Sigmoid colon (tissue), 7 donors: ENCODE data around the gene SH3RF3. TPM values are rescaled to one million over a fixed set of nuclear protein-coding genes. Genes with fewer than 3 reads are reported as not detected.

Experiments
- DNase-seq: peaks from one replicate; pipeline ENCODE4 v3.0.0-alpha.2; 2019
- H3K27ac ChIP-seq, 4 donors: fragments of 200-600 bp; sonication (generic); one replicate each; pipeline ENCODE4 v1.5.1; 2016 to 2019; ENCODE audit warnings: mild to moderate bottlenecking in 1 of 4
- H3K27me3 ChIP-seq, 3 donors: fragments of 200-600 bp; sonication (generic); one replicate each; pipeline ENCODE4 v1.5.1; 2019; ENCODE audit warnings: mild to moderate bottlenecking in 1 of 3
- H3K36me3 ChIP-seq, 4 donors: fragments of 200-600 bp; sonication (generic); one replicate each; pipeline ENCODE4 v1.5.1; 2016 to 2019
- H3K4me1 ChIP-seq, 4 donors: fragments of 200-600 bp; sonication (generic); one replicate each; pipeline ENCODE4 v1.5.1; 2017 to 2019
- H3K4me3 ChIP-seq, 4 donors: fragments of 200-600 bp; sonication (generic); one replicate each; pipeline ENCODE4 v1.5.1; 2017 to 2019; ENCODE audit warnings: mild to moderate bottlenecking in 2 of 4, moderate library complexity in 1 of 4
- H3K9me3 ChIP-seq, 4 donors: fragments of 200-600 bp in 3 of 4; sonication (generic) in 3 of 4; one replicate each; pipeline versions ENCODE4 v1.5.1 to v1.6.1; 2013 to 2019
- EP300 ChIP-seq, 4 donors: sonication (generic); formaldehyde crosslinking; IDR thresholded peaks; one replicate each; pipeline ENCODE4 v1.6.1; 2017; ENCODE audit warnings: antibody characterized with exemption in 4 of 4
- POLR2A ChIP-seq, 2 donors: fragments of 450-650 bp; IDR thresholded peaks; one replicate each; pipeline ENCODE4 v1.6.1; 2016; ENCODE audit warnings: antibody characterized with exemption in 2 of 2, mild to moderate bottlenecking in 2 of 2, moderate library complexity in 2 of 2
- POLR2AphosphoS5 ChIP-seq, 4 donors: sonication (generic); formaldehyde crosslinking; IDR thresholded peaks; one replicate each; pipeline ENCODE4 v1.6.1; 2017; ENCODE audit warnings: antibody characterized with exemption in 4 of 4
- WGBS, 2 donors: extraction: QIAGEN DNeasy Blood & Tissue Kit; methylation state at CpG; one replicate each; pipeline ENCODE4 v1.1.7; 2013; 5-methylcytosine and 5-hydroxymethylcytosine counted together
- intact Hi-C: fragments of 100-400 bp; cut with DNase I; formaldehyde crosslinking; loops from one replicate; pipeline ENCODE4 v1.15.1; 2023
- polyA plus RNA-seq, 3 donors: library from polyadenylated mRNA; stranded (reverse); fragments of 200-250 nt; gene quantifications; one replicate each; pipeline ENCODE4 v1.2.3, GENCODE V29; 2013
- total RNA-seq, 4 donors: library from RNA; depleted of rRNA; stranded (reverse); fragments of >200 nt; gene quantifications; one replicate each; pipeline ENCODE4 v1.1.0, GENCODE V29; 2016
- TF ChIP-seq, protein P1 (sequence below), 4 experiments: fragments of 450-650 bp in 3 of 4; fragments of 200-600 bp in 1 of 4; IDR thresholded peaks; one replicate each; pipeline ENCODE4 v1.5.1; 2016 to 2019; ENCODE audit warnings: antibody characterized with exemption in 4 of 4, mild to moderate bottlenecking in 3 of 4, moderate library complexity in 2 of 4
- donor health status: healthy with polysubstance abuse.
- donor health status: Bipolar disorder and iron deficiency.
- donor health status: healthy.

Gene SH3RF3
- total and polyA plus RNA-seq, 7 donors: 0.69 to 10.0 (median 3.4) TPM

DNA sequence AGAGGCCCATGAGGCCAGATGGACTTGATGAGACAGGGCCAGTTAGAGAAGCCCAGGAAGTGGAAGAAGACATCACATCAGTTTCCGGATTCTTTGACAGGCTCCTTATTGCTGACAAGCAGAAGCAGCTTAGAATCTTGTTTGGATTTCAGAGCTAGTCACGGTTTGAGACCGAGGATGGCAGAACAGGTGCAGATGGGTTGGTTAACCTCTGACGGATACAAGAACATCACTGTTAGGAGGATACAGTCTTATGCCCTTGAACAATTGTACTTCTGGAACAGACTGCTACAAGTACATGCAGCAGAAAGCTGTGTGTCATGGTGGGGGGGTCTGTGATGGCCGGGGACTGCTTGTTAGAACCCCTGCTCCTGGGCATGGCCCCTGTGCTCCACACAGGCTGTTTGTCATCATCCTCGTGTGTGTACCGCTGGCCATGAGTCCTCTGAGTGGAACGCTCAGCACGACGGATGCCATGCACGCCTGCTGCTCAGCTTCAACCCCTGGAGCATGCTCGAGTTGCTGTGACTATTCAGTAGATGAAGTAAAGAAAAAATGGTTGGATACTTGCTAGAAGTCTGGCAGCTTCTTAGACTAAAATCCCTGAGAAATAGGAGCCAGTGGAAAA lies 217.7 kb downstream of the SH3RF3 start:
- H3K27me3 ChIP-seq: no peaks in the 10 kb centered on the region

DNA sequence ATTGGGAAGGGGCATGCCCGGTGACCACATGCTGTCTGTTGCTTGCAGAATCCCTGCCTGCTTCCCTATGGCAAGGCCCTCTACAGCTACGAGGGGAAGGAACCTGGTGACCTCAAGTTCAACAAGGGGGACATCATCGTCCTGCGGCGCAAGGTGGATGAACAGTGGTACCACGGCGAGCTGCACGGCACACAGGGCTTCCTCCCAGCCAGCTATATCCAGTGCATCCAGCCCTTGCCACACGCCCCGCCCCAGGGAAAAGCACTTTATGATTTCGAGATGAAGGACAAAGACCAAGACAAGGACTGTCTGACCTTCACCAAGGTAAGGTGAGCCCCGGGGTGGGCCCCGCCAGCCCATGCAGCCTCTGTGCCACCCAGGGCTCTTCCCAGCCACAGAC lies 218.6 kb downstream of the SH3RF3 start:
- Histone ChIP-seq H3K27me3 (no peaks in the 10 kb centered on the region), H3K4me3 (no peak overlapping the region), H3K36me3 (no peaks in the 10 kb centered on the region), H3K9me3 (no peaks in the 10 kb centered on the region), H3K4me1 (peaks cover 0 to 36% (median 34%) of the 10 kb centered on the region in 4 donors), H3K27ac (no peak overlapping the region)
- intact Hi-C loops: no loop called here
- no peak for DNase-seq
- TF ChIP-seq POLR2A (IDR thresholded peaks at IDR 0.05) (no peak), EP300 (IDR thresholded peaks at IDR 0.05) (no peak), POLR2AphosphoS5 (IDR thresholded peaks at IDR 0.05) (no peak)
- TF ChIP-seq, protein P1, sequence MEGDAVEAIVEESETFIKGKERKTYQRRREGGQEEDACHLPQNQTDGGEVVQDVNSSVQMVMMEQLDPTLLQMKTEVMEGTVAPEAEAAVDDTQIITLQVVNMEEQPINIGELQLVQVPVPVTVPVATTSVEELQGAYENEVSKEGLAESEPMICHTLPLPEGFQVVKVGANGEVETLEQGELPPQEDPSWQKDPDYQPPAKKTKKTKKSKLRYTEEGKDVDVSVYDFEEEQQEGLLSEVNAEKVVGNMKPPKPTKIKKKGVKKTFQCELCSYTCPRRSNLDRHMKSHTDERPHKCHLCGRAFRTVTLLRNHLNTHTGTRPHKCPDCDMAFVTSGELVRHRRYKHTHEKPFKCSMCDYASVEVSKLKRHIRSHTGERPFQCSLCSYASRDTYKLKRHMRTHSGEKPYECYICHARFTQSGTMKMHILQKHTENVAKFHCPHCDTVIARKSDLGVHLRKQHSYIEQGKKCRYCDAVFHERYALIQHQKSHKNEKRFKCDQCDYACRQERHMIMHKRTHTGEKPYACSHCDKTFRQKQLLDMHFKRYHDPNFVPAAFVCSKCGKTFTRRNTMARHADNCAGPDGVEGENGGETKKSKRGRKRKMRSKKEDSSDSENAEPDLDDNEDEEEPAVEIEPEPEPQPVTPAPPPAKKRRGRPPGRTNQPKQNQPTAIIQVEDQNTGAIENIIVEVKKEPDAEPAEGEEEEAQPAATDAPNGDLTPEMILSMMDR (IDR thresholded peaks at IDR 0.05): no peak
- WGBS, 2 donors: 84 to 86% methylated on average over 13 of the region's 13 CpGs

More for the DNA sequence above, 217.7 kb downstream of the SH3RF3 start:
- Histone ChIP-seq H3K4me1 (peaks cover 0 to 32% (median 29%) of the 10 kb centered on the region in 4 donors), H3K27ac (no peak overlapping the region), H3K36me3 (no peaks in the 10 kb centered on the region), H3K4me3 (no peak overlapping the region), H3K9me3 (no peaks in the 10 kb centered on the region)
- DNase-seq: no peak
- TF ChIP-seq, protein P1 (IDR thresholded peaks at IDR 0.05): no peak
- TF ChIP-seq POLR2A (IDR thresholded peaks at IDR 0.05): no peak
- TF ChIP-seq POLR2AphosphoS5 (IDR thresholded peaks at IDR 0.05): no peak
- TF ChIP-seq EP300 (IDR thresholded peaks at IDR 0.05): no peak
- intact Hi-C loops: no loop called here
- 90% methylated on average over 12 of the region's 12 CpGs for WGBS, 2 donors

DNA sequence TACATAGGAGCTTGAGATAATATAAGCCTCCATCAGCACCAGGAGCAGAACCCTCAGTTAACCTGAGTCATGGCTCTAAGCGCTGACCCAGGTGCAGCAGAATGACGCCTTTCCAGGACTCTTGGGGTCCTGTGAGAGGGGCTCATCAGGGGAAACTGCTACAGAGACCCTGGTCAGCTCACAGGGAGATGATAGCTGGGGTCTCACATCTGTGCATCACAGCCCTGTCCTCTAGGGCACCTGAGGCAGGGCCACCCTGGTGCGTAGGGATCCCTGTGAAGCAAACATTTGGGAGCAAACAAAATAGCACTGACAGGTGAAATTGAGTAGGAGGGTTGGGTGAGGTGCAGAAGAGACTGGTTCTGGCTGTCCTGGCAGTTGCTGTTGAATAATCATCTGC lies 219.2 kb downstream of the SH3RF3 start:
- intact Hi-C loops: no loop called here
- H3K4me1 ChIP-seq: peaks cover 0 to 36% (median 34%) of the 10 kb centered on the region in 4 donors
- WGBS, 2 donors: 91 to 92% methylated on average over 3 of the region's 3 CpGs

DNA sequence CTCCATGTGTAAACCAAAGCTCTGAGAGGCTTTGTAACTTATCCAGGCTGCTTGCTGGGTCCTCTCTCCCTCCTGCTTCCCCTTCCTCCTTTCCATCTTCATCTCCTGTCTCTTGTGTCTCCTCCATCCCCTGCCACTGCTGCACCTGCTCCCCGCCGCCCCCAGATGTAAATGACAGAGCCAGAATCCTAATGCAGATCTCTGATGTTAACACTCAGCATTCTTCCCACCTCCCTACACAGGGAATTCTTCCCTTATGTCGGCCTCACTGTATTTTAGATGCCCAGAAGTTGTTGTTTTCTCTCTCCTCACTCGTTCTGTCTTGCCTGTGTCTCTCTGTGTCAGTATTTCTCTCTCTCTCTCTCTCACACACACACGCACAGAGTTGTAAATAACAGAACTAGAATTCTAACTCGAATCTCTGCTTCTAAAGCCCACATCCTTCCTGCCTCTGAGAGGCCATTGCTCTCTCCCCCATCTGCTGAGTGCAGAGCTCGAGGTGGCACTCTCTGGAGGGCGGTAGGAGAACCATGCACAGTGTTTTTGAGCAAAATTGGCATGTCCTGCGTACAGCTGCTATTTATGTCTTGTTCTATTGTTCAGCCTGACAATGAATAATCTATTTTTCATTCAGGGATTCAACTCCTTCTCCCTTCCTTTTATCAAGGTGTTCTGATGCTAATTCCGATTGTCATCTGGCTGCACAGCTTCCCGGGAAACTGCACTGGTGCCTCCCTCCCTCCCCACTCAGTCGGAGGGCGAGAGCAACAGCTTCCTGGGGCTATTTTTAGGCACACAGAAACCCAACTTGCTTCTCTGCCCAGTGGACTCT lies 219.9 kb downstream of the SH3RF3 start:
- H3K27me3 ChIP-seq: no peaks in the 10 kb centered on the region
- no peak for DNase-seq
- H3K27ac ChIP-seq: no peak overlapping the region
- H3K4me1 ChIP-seq: peaks cover 0 to 36% (median 34%) of the 10 kb centered on the region in 4 donors
- 44 to 79% methylated on average over 13 of the region's 13 CpGs for WGBS, 2 donors
- H3K36me3 ChIP-seq: no peaks in the 10 kb centered on the region
- TF ChIP-seq, protein P1 (IDR thresholded peaks at IDR 0.05): no peak
- TF ChIP-seq POLR2A (IDR thresholded peaks at IDR 0.05): no peak
- no peak for TF ChIP-seq EP300 (IDR thresholded peaks at IDR 0.05)
- no peak for TF ChIP-seq POLR2AphosphoS5 (IDR thresholded peaks at IDR 0.05)
- H3K9me3 ChIP-seq: no peaks in the 10 kb centered on the region
- no peak overlapping the region for H3K4me3 ChIP-seq
- intact Hi-C loops: no loop called here

More for the DNA sequence above, 219.2 kb downstream of the SH3RF3 start:
- Histone ChIP-seq H3K36me3 (no peaks in the 10 kb centered on the region), H3K9me3 (no peaks in the 10 kb centered on the region), H3K4me3 (no peak overlapping the region), H3K27ac (no peak overlapping the region), H3K27me3 (no peaks in the 10 kb centered on the region)
- no peak for TF ChIP-seq POLR2A (IDR thresholded peaks at IDR 0.05)
- no peak for DNase-seq
